Neuronal stem cell (in vitro differentiated cells): ENCODE measurements around the gene PSMA3.

Source experiments
- DNase-seq: peaks from one replicate; pipeline ENCODE4 v3.0.0-alpha.2; 2013; ENCODE audit warnings: low spot score
- H2AFZ ChIP-seq: one replicate; pipeline ENCODE4 v1.6.1; 2013; ENCODE audit warnings: mild to moderate bottlenecking, low read length, inconsistent platforms
- H2AK5ac ChIP-seq: 2 replicates; pipeline ENCODE4 v1.6.1; 2013; ENCODE audit warnings: low read depth, mild to moderate bottlenecking, inconsistent platforms, low read length, moderate library complexity, mixed read lengths
- H2BK120ac ChIP-seq: 2 replicates; pipeline ENCODE4 v1.6.1; 2013; ENCODE audit warnings: low read depth, mild to moderate bottlenecking, inconsistent platforms, low read length, moderate library complexity, mixed read lengths
- H2BK12ac ChIP-seq: one replicate; pipeline ENCODE4 v1.6.1; 2013; ENCODE audit warnings: low read length, inconsistent platforms
- H2BK15ac ChIP-seq: 2 replicates; pipeline ENCODE4 v1.6.1; 2013; ENCODE audit warnings: mild to moderate bottlenecking, low read length, inconsistent platforms, mixed read lengths
- H2BK5ac ChIP-seq: one replicate; pipeline ENCODE4 v1.6.1; 2013; ENCODE audit warnings: inconsistent platforms, mild to moderate bottlenecking, low read length, moderate library complexity
- H3K14ac ChIP-seq: one replicate; pipeline ENCODE4 v1.6.1; 2013; ENCODE audit warnings: low read length, inconsistent platforms
- H3K18ac ChIP-seq: 2 replicates; pipeline ENCODE4 v1.6.1; 2013; ENCODE audit warnings: low read length, inconsistent platforms
- H3K23ac ChIP-seq: 2 replicates; pipeline ENCODE4 v1.6.1; 2013; ENCODE audit warnings: low read depth, mild to moderate bottlenecking, mixed read lengths, low read length, inconsistent platforms; ENCODE audit not compliant: poor library complexity
- H3K27ac ChIP-seq: replicated peaks from 3 replicates; pipeline ENCODE4 v1.5.1; 2013; ENCODE audit warnings: low read length, inconsistent platforms
- H3K27me3 ChIP-seq, 3 experiments: 2 replicates each; pipeline ENCODE4 v1.6.1; 2013; ENCODE audit warnings: low read length in 3 of 3, mild to moderate bottlenecking in 2 of 3, inconsistent platforms in 1 of 3, low read depth in 1 of 3, mixed read lengths in 1 of 3, moderate library complexity in 1 of 3; ENCODE audit not compliant: control insufficient read depth in 3 of 3, insufficient read depth in 3 of 3
- H3K36me3 ChIP-seq, 2 donors: replicated peaks in 1 of 2; 2 replicates each; pipeline ENCODE4 v1.6.1; 2013; ENCODE audit warnings: low read length in 2 of 2; ENCODE audit not compliant: control insufficient read depth in 2 of 2, insufficient read depth in 2 of 2
- H3K4ac ChIP-seq: 2 replicates; pipeline ENCODE4 v1.6.1; 2013; ENCODE audit warnings: inconsistent platforms, mild to moderate bottlenecking, low read length, moderate library complexity
- H3K4me1 ChIP-seq, 2 donors: 1 replicate in 1 of 2; 2 replicates in 1 of 2; pipeline ENCODE4 v1.6.1; 2013; ENCODE audit warnings: low read length in 2 of 2, low read depth in 1 of 2; ENCODE audit not compliant: control insufficient read depth in 2 of 2, insufficient read depth in 1 of 2
- H3K4me2 ChIP-seq: one replicate; pipeline ENCODE4 v1.6.1; 2013; ENCODE audit warnings: mild to moderate bottlenecking, low read length, inconsistent platforms; ENCODE audit not compliant: insufficient read depth, poor library complexity, severe bottlenecking
- H3K4me3 ChIP-seq, 2 donors: 2 replicates each; pipeline ENCODE4 v1.5.1; 2013; ENCODE audit warnings: low read length in 2 of 2, mild to moderate bottlenecking in 2 of 2, inconsistent platforms in 1 of 2, moderate library complexity in 1 of 2
- H3K79me1 ChIP-seq: one replicate; pipeline ENCODE4 v1.6.1; 2013; ENCODE audit warnings: low read depth, mild to moderate bottlenecking, inconsistent platforms, low read length, moderate library complexity
- H3K9ac ChIP-seq: one replicate; pipeline ENCODE4 v1.6.1; 2013; ENCODE audit warnings: mild to moderate bottlenecking, low read depth, low read length, inconsistent platforms; ENCODE audit not compliant: poor library complexity
- H3K9me3 ChIP-seq, 2 donors: replicated peaks in 1 of 2; 2 replicates each; pipeline versions ENCODE3 to v1.6.1; 2013; ENCODE audit warnings: low read length in 2 of 2, mild to moderate bottlenecking in 2 of 2, inconsistent platforms in 1 of 2, low read depth in 1 of 2, mixed read lengths in 1 of 2, moderate library complexity in 1 of 2; ENCODE audit not compliant: control insufficient read depth in 2 of 2, insufficient read depth in 1 of 2
- H4K8ac ChIP-seq: one replicate; pipeline ENCODE4 v1.6.1; 2013; ENCODE audit warnings: low read depth, mild to moderate bottlenecking, inconsistent platforms, low read length, moderate library complexity
- H4K91ac ChIP-seq: one replicate; pipeline ENCODE4 v1.6.1; 2013; ENCODE audit warnings: low read length, low read depth, mild to moderate bottlenecking, inconsistent platforms; ENCODE audit not compliant: poor library complexity
- WGBS, 2 donors: extraction: QIAGEN DNeasy Blood & Tissue Kit; methylation state at CpG; one replicate each; pipeline ENCODE4 v1.1.7; 2013; ENCODE audit warnings: missing lambda C conversion rate in 2 of 2, mixed read lengths in 1 of 2; ENCODE audit not compliant: insufficient read length in 2 of 2, insufficient replicate concordance in 1 of 2; ENCODE audit errors: extremely low coverage in 2 of 2; 5-methylcytosine and 5-hydroxymethylcytosine counted together

The PSMA3 gene

DNA sequence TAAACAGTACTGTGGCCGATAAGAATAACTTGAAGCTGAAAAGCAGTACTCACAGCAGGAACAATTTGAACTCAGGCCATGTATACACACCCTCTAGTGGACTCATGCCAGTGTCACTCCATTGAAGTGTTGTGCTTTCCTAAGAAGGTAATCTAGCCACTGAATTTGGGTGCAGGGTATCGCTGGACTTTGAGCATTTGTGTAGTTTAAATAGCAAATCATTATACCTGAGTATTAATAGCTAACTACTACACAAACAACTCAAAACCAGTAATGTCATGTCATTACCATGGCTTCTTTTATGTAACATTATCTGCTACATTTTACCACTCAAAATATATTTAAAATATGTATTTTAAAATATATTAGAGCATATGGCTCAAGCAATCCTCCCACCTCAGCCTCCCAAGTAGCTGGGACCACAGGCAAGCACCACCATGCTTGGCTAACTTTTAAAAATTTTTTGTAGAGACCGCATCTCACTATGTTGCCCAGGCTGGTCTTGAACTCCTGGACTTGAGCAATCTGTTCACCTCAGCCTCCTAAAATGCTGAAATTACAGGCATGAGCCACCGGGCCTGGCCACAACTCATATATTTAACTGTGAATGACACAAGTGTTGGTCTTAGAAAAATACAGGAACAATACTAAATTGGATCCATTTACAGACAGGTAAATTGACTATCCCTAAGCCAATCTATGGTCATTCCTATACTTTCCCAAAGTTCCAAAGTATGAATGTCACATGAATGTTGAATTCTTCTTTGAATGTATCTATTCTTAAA is 28.1 kb downstream of the PSMA3 start:
- Histone ChIP-seq H4K8ac (no peak overlapping the region), H3K27ac (no peak overlapping the region), H2AK5ac (no peak overlapping the region), H4K91ac (no peak overlapping the region), H3K4me1 (no peaks in the 10 kb centered on the region), H2BK5ac (no peak overlapping the region), H3K18ac (no peak overlapping the region), H2AFZ (no peak overlapping the region), H3K4me3 (no peak overlapping the region), H3K14ac (no peak overlapping the region), H3K27me3 (no peaks in the 10 kb centered on the region), H3K79me1 (no peaks in the 10 kb centered on the region), H3K23ac (no peak overlapping the region), H3K36me3 (peaks cover 9 to 99% of the 10 kb centered on the region in 2 donors), H3K4me2 (no peak overlapping the region), H3K9me3 (no peaks in the 10 kb centered on the region), H2BK12ac (no peak overlapping the region), H2BK15ac (no peak overlapping the region), H3K4ac (no peak overlapping the region), H3K9ac (no peak overlapping the region), H2BK120ac (no peak overlapping the region)
- DNase-seq: no peak
- no CpG with 5 or more reads among the region's 4 CpGs for WGBS, 2 donors

DNA sequence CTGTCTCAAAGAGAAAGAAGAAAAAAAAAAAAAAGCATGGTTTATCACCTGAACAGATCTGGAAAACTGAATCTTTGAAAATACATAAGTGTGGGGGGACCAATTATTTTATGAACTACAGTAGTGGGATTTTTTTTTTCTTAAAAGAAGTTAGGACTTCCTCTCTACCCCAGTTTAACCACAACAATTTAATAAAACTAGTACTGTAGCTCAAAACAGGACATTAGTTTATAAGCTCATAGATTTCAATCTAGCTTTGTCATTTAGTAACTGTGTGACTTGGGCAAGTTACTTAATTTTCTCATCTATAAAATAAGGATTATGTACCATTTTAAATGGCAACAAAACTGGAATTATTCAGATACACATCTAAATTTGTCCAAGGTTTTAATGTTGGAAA is 30.2 kb downstream of the PSMA3 start:
- Histone ChIP-seq H3K79me1 (no peaks in the 10 kb centered on the region), H2BK5ac (no peak overlapping the region), H3K27ac (no peak overlapping the region), H2BK12ac (no peak overlapping the region), H3K18ac (no peak overlapping the region), H3K9ac (no peak overlapping the region), H3K4me3 (no peak overlapping the region), H3K4ac (no peak overlapping the region), H3K36me3 (peaks cover 5 to 99% of the 10 kb centered on the region in 2 donors), H3K27me3 (no peaks in the 10 kb centered on the region), H3K4me1 (no peaks in the 10 kb centered on the region), H3K23ac (no peak overlapping the region), H4K91ac (no peak overlapping the region), H2BK15ac (no peak overlapping the region), H4K8ac (no peak overlapping the region), H3K4me2 (no peak overlapping the region), H2AFZ (no peak overlapping the region), H3K14ac (no peak overlapping the region), H2BK120ac (no peak overlapping the region), H2AK5ac (no peak overlapping the region), H3K9me3 (no peaks in the 10 kb centered on the region)
- DNase-seq: no peak

DNA sequence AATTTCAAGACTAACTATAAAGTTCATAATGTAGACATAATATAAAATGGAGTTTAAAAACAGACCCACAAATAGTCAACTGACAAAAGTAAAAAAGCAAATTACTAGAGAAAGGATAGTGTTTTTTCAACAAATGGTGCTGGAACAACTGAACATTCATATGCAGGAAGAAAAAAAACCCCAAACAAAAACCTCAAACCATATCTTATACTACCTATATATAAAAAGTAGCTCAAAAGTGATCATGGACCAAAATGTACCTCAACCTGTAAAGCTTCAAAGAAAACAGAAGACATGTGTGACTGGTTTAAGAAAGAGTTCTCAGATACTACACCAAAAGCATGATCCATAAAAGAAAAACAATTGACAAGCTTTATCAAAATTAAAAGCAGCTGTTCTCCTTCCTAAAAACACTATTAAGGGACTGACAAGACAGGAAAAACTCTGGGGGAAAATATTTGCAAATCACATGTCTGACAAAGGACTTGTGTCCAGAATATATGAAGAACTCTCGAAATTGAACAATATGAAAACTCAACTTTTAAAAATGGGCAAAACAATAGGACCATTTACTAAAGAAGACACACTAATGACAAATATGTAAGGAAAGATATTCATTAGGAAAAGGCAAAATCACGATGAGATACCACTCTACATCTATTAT is 31.0 kb downstream of the PSMA3 start:
- WGBS, 2 donors: no CpG with 5 or more reads among the region's 2 CpGs
- H3K27ac ChIP-seq: no peak overlapping the region

DNA sequence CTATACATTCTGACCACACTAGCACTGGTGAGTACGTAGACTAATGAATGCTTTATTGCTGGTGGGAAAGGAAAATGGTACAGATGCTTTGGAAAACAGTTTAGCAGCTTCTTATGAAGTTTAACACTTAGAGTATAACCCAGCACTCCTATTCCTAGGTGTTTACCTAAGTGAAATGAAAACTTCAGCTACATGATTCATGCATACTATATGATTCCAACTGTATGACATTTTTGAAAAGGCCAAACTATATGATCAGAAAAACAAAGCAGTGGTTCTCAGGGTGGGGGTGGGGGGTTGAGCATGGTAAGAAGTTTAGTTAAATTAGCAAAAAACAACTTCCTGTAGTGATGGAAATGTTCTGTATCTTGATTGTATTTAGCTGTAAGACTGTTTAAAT is 31.6 kb downstream of the PSMA3 start:
- H3K27me3 ChIP-seq: no peaks in the 10 kb centered on the region
- no peak overlapping the region for H4K91ac ChIP-seq
- no peak overlapping the region for H2BK120ac ChIP-seq
- H3K27ac ChIP-seq: no peak overlapping the region
- no CpG with 5 or more reads among the region's 1 CpG for WGBS, 2 donors
- H3K4me1 ChIP-seq: no peaks in the 10 kb centered on the region
- no peaks in the 10 kb centered on the region for H3K9me3 ChIP-seq
- H3K23ac ChIP-seq: no peak overlapping the region
- no peak overlapping the region for H3K18ac ChIP-seq
- no peaks in the 10 kb centered on the region for H3K79me1 ChIP-seq
- H3K4me3 ChIP-seq: no peak overlapping the region
- H3K9ac ChIP-seq: no peak overlapping the region
- H2BK12ac ChIP-seq: no peak overlapping the region
- H3K36me3 ChIP-seq: peaks cover 6 to 99% of the 10 kb centered on the region in 2 donors
- H2BK5ac ChIP-seq: no peak overlapping the region
- no peak overlapping the region for H2BK15ac ChIP-seq
- no peak overlapping the region for H3K4me2 ChIP-seq
- H4K8ac ChIP-seq: no peak overlapping the region
- H2AK5ac ChIP-seq: no peak overlapping the region
- no peak overlapping the region for H3K4ac ChIP-seq
- no peak for DNase-seq
- H2AFZ ChIP-seq: no peak overlapping the region
- no peak overlapping the region for H3K14ac ChIP-seq

More for the DNA sequence above, 31.0 kb downstream of the PSMA3 start:
- no peaks in the 10 kb centered on the region for H3K4me1 ChIP-seq
- no peak overlapping the region for H4K91ac ChIP-seq
- H4K8ac ChIP-seq: no peak overlapping the region
- H3K4ac ChIP-seq: no peak overlapping the region
- no peak overlapping the region for H2AK5ac ChIP-seq
- no peak overlapping the region for H3K18ac ChIP-seq
- no peak overlapping the region for H3K23ac ChIP-seq
- no peak overlapping the region for H2BK12ac ChIP-seq
- DNase-seq: no peak
- no peak overlapping the region for H2BK15ac ChIP-seq
- H3K79me1 ChIP-seq: no peaks in the 10 kb centered on the region
- no peak overlapping the region for H2AFZ ChIP-seq
- H2BK5ac ChIP-seq: no peak overlapping the region
- no peaks in the 10 kb centered on the region for H3K27me3 ChIP-seq
- H3K4me2 ChIP-seq: no peak overlapping the region
- H3K4me3 ChIP-seq: no peak overlapping the region
- H3K9ac ChIP-seq: no peak overlapping the region
- H2BK120ac ChIP-seq: no peak overlapping the region
- H3K36me3 ChIP-seq: peaks cover 5 to 99% of the 10 kb centered on the region in 2 donors
- no peak overlapping the region for H3K14ac ChIP-seq
- no peaks in the 10 kb centered on the region for H3K9me3 ChIP-seq
